Activated CD4-positive, alpha-beta memory T cell treated with anti-CD3 and anti-CD28 coated beads for 36 hours (primary cell): Measurements from ENCODE around the gene BTBD17. TPM values are rescaled to one million over a fixed set of nuclear protein-coding genes. Genes with fewer than 3 reads are reported as not detected.

Experiments
- total RNA-seq, 2 experiments: library from RNA; stranded (reverse); gene quantifications; one replicate each; pipeline ENCODE4 v1.2.3, GENCODE V29; 2021

The BTBD17 gene
- total RNA-seq, 2 experiments from 2014 or later = not detected

Other genes starting within 250 kb of the BTBD17 start
- gene RPL38, start 158.2 kb downstream of the BTBD17 start, total RNA-seq = 1,000 to 10,000 TPM; 1,460 to 1,580 TPM
- gene TTYH2, start 148.3 kb downstream of the BTBD17 start, total RNA-seq = 1 to 10 TPM; 7.6 to 7.9 TPM
- 1 to 10 TPM; 1.6 to 1.7 TPM for gene DNAI2, start 87.6 kb downstream of the BTBD17 start, total RNA-seq
- under 1 TPM; 0.51 to 0.59 TPM for gene KIF19, start 35.6 kb downstream of the BTBD17 start, total RNA-seq
- gene GPR142, start 5.6 kb upstream of the BTBD17 start, total RNA-seq = not detected
- under 1 TPM; 0.40 to 0.41 TPM for gene GPRC5C, start 70.2 kb upstream of the BTBD17 start, total RNA-seq
- gene CD300A, start 104.8 kb upstream of the BTBD17 start, total RNA-seq = 10 to 100 TPM; 11.3 to 12.3 TPM
- gene CD300LB, start 169.6 kb upstream of the BTBD17 start, total RNA-seq = not detected
- gene CD300C, start 184.2 kb upstream of the BTBD17 start, total RNA-seq = under 1 TPM in 1 of 2 experiments, not detected in 1; 0.14 TPM
- not detected for gene CD300H, start 205.6 kb upstream of the BTBD17 start, total RNA-seq
- not detected for gene CD300LD, start 230.4 kb upstream of the BTBD17 start, total RNA-seq